Measurements from ENCODE around the gene COL18A1. TPM values are rescaled to one million over a fixed set of nuclear protein-coding genes. Genes with fewer than 3 reads are reported as not detected.

Gene COL18A1
- total and polyA plus RNA-seq, 2 of the 8 experiments (the other 6 are each of a cell fraction or from before 2014, with no cell fraction given), result 145 to 201 TPM

- Histone ChIP-seq H2BK120ac (replicated peaks; ENCODE audit: low read depth, low read length) (no peak overlapping the region), H2BK15ac (ENCODE audit: low read length) (no peak overlapping the region; the same call in 1 of the 2 replicates), H2BK5ac (ENCODE audit: low read depth, low read length) (no peak overlapping the region), H4K5ac (ENCODE audit: insufficient read length, low read depth, low read length) (no peak overlapping the region), H3K4ac (replicated peaks; ENCODE audit: insufficient read length, low read depth, low read length) (no peak overlapping the region), H3K79me2 (ENCODE audit: control insufficient read depth in 1 of 2, insufficient read depth in 2 of 2, low read length in 2 of 2) (no peaks in the 10 kb centered on the region), H3K14ac (ENCODE audit: insufficient read length) (no peak overlapping the region), H3K4me2 (ENCODE audit: insufficient read depth in 1 of 2, low read depth in 2 of 2, low read length in 2 of 2) (no peak overlapping the region), H4K91ac (replicated peaks; ENCODE audit: insufficient read length, low read length) (no peak overlapping the region), H2AFZ (ENCODE audit: low read length) (no peak overlapping the region), H3K4me1 (replicated peaks in 1 of 4; ENCODE audit: control insufficient read depth in 3 of 4, insufficient read depth in 4 of 4, low read length in 3 of 4) (peaks cover 0 to 7% (median 2%) of the 10 kb centered on the region in 4 experiments), H2AK5ac (ENCODE audit: low read depth, low read length) (no peak overlapping the region), H2BK12ac (ENCODE audit: low read depth, low read length) (no peak overlapping the region), H3K27me3 (replicated peaks in 1 of 4; ENCODE audit: control insufficient read depth in 3 of 4, extremely low read depth in 1 of 4, insufficient read depth in 3 of 4, low read length in 3 of 4) (no peaks in the 10 kb centered on the region; a peak in 2 of 7 replicates), H3K9ac (replicated peaks in 1 of 4; ENCODE audit: extremely low read depth in 1 of 4, low read depth in 3 of 4, low read length in 3 of 4) (no peak overlapping the region), H4K8ac (ENCODE audit: extremely low read depth, insufficient read depth, low read length) (no peak overlapping the region), H3K9me3 (ENCODE audit: insufficient read depth in 2 of 2, low read depth in 1 of 2, low read length in 1 of 2) (peaks cover 14 to 19% of the 10 kb centered on the region in 2 experiments), H3K23ac (ENCODE audit: insufficient read length) (no peak overlapping the region), H4K20me1 (replicated peaks in 1 of 2; ENCODE audit: control insufficient read depth in 1 of 2, insufficient read depth in 2 of 2, low read length in 2 of 2) (no peaks in the 10 kb centered on the region), H3K27ac (ENCODE audit: low read depth, low read length) (no peak overlapping the region), H3K36me3 (ENCODE audit: control insufficient read depth in 2 of 4, insufficient read depth in 4 of 4, low read length in 3 of 4) (no peaks in the 10 kb centered on the region), H3K4me3 (ENCODE audit: extremely low read depth in 1 of 4, insufficient read depth in 2 of 4, low read depth in 3 of 4, low read length in 4 of 4) (no peak overlapping the region), H3K18ac (ENCODE audit: extremely low read depth, low read length) (no peak overlapping the region), H2BK20ac (ENCODE audit: low read length) (no peak overlapping the region; the same call in 1 of the 2 replicates), H3K23me2 (ENCODE audit: low read depth, low read length) (no peaks in the 10 kb centered on the region), H3K56ac (replicated peaks; ENCODE audit: insufficient read length, low read depth, low read length) (no peak overlapping the region), H3K79me1 (ENCODE audit: low read depth, low read length) (no peaks in the 10 kb centered on the region)
- CTCF ChIA-PET (ENCODE audit: partially characterized antibody), result interaction anchor here (0.9 to 3.3 kb wide), 9 partner anchors 11 to 68 kb away, joined by 4 to 13 read pairs (median 5); no protein-coding TSS in a partner anchor
- no peak for DNase-seq (ENCODE audit: low read depth in 1 of 2, low spot score in 2 of 2)
- no peak for FAIRE-seq
- TF ChIP-seq TEAD4 (IDR thresholded peaks at IDR 0.05; ENCODE audit: low read depth, low read length) (no peak), CREB1 (IDR thresholded peaks at IDR 0.05) (no peak), KDM1A (IDR thresholded peaks at IDR 0.05; ENCODE audit: borderline replicate concordance, low read length) (no peak), ZNF274 (IDR thresholded peaks at IDR 0.05; ENCODE audit: borderline replicate concordance, extremely low read depth, low read length) (no peak)
- TF ChIP-seq, protein P1, sequence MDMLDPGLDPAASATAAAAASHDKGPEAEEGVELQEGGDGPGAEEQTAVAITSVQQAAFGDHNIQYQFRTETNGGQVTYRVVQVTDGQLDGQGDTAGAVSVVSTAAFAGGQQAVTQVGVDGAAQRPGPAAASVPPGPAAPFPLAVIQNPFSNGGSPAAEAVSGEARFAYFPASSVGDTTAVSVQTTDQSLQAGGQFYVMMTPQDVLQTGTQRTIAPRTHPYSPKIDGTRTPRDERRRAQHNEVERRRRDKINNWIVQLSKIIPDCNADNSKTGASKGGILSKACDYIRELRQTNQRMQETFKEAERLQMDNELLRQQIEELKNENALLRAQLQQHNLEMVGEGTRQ (IDR thresholded peaks at IDR 0.05; ENCODE audit: low read length), result no peak
- 91% methylated on average over 7 of the region's 7 CpGs; no CpG with 5 or more reads in 1 of the 2 experiments for WGBS, 2 experiments (ENCODE audit: extremely low coverage in 1 of 2, insufficient coverage in 1 of 2, insufficient read length in 1 of 2, insufficient replicate concordance in 2 of 2, low coverage in 1 of 2, low lambda C conversion rate in 2 of 2, missing lambda C conversion rate in 1 of 2)
- POLR2A ChIA-PET (ENCODE audit: partially characterized antibody), result interaction anchor here (0.9 kb wide), 1 partner anchor 34 kb away, joined by 3 read pairs; no protein-coding TSS in a partner anchor
Observed at GRCh38 chr21:45372732-45373355, 32.1 kb upstream of the COL18A1 start.

Measured in H1 (cell line).